GM18907 (cell line): ENCODE data around the gene FRYL.

ENCODE experiments used
- ATAC-seq: cut with Tn5 transposase; IDR thresholded peaks from one replicate; pipeline ENCODE4 v1.9.1; 2021; ENCODE audit warnings: mild to moderate bottlenecking, moderate library complexity; ENCODE audit not compliant: unreplicated experiment

The FRYL gene

GRCh38 chr4:48495941-48496340 lies 284.1 kb downstream of the FRYL start:
- no peak for ATAC-seq

GRCh38 chr4:48493452-48494100 lies 286.5 kb downstream of the FRYL start:
- no peak for ATAC-seq

- no peak for ATAC-seq
These were observed 288.4 kb downstream of the FRYL start for GRCh38 chr4:48491514-48492176.

DNA sequence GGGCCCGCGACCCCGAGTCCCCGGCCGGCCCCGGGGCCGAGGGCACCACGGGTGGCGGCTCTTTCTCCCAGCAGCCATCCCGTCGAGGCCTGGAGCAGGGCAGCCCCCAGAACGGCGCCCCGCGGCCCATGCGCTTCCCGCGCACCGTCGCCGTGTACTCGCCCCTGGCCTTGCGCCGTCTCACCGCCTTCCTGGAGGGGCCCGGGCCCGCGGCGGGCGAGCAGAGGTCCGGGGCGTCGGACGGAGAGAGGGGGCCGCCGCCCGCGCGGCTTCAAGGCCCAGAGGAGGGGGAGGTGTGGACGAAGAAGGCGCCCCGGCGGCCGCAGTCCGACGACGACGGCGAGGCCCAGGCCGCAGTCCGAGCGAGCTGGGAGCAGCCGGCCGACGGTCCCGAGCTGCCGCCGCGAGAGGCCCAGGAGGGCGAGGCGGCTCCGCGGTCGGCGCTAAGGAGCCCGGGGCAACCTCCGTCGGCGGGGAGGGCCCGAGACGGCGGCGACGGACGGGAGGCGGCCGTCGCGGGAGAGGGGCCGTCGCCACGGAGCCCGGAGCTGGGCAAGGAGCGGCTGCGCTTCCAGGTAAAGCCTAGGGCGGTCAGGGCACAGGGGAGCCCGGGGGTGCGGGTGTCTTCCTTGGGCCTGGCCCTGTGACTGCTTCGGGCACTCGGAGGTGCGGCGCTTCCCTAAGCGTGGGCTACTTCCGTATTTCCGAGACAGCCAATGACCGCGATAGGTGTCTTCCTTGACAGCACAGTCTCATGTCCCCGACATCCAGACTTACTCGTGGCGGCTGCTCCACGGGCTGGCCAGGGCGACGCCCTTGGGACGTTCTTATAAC lies 289.2 kb downstream of the FRYL start:
- no peak for ATAC-seq

- no peak for ATAC-seq
These were observed 289.9 kb downstream of the FRYL start, which contains the start of gene ZAR1 for GRCh38 chr4:48490012-48490679. Gene ZAR1, plus strand, starts transcription at chr4:48490252. Its CDS starts 40 bp downstream, at chr4:48490292.

DNA sequence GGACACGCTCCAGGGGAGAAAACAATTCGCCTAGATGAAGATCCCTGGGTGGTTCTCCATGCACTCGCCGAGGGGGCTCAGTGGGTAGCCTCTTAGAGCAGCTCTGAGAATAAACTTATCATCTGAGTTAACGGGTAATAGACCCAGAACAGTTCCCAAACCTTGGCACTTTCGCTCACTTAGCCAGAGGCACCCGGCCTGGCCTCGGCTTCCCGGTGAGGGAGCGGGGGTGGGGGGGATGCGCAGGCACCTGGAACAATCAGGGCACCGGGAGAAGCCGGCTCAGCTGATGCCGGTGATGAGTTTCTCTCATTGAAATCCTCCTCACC lies 290.4 kb downstream of the FRYL start:
- no peak for ATAC-seq

GRCh38 chr4:48484494-48485168 lies 295.4 kb downstream of the FRYL start:
- ATAC-seq: no peak

- no peak for ATAC-seq
These were observed 296.1 kb downstream of the FRYL start for GRCh38 chr4:48483777-48484493.

DNA sequence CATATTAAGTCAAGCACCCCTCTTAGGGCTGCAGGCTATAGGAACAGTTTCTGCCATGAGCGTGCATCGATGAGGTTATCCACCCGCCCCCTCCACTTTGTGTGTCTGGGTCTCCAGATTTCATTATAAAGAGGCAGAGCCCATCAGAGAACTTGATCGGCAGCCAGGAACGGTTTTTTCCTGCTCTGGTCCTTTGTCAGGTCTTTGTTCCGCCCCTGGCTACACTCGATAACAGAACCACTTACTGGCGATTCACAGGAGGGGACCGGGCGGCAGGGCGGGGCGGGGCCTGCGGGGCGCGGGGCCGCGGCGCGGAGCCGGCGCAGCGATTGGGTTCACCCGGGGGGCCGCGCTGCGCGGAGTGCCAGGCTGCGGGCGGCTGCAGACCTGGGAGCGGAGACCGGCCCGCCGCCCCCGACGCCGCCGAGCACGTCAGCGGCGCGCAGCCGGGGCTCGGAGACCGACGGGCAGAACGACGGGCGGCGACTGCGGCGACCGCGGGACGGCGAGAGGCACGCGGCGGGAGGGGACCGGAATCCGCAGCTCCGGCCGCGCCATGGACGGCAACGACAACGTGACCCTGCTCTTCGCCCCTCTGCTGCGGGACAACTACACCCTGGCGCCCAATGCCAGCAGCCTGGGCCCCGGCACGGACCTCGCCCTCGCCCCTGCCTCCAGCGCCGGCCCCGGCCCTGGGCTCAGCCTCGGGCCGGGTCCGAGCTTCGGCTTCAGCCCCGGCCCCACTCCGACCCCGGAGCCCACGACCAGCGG lies 296.9 kb downstream of the FRYL start, which contains the start of gene SLC10A4:
SLC10A4 (plus strand) TSS at position 338 of the 771 bp plus-strand sequence; CDS start at position 557, 219 bp downstream.
- no peak for ATAC-seq

- ATAC-seq: no peak
These were observed 298.5 kb downstream of the FRYL start for GRCh38 chr4:48481581-48481980.

GRCh38 chr4:48478273-48478672 lies 301.8 kb downstream of the FRYL start:
- ATAC-seq: no peak

- ATAC-seq: no peak
These were observed 304.3 kb downstream of the FRYL start for GRCh38 chr4:48475770-48476169.

- no peak for ATAC-seq
These were observed 307.3 kb downstream of the FRYL start for GRCh38 chr4:48472794-48473193.

DNA sequence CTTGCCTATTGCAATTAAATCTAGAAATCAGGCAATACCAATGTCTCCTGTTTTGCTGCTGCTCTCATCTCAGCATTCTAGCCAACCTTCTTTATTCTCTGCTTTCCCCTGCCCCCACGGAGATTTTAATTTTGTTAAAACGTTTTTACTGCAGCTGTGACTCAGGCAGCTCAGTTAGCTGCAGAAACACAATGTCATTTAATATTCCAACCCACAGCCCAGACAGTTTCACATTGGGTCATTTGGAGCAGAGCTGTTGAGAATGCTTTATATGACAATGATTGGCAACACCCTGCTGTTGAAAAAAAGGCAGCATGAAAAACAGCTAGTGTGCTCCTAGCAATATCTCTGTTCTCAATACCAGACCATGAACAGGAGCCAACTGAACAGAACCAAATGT lies 309.5 kb downstream of the FRYL start:
- ATAC-seq: no peak

DNA sequence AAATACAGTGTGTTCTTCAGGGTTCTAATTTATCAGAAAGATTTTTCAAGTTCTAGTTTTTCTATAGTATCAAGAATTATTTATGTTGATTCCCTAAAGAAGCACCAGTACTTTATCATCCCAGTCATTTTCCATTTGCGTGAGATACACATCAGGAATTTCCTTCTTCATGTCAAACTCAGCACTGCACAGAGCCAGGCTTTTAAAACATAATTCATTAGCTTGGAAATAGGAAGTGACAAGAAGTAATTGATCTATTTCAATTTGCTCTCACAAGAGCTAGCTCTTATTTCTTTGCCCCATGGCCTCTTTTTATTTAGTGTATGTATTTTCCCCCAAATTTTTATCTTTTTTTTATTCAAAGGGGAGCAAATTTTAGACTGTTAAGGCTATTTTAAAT lies 309.9 kb downstream of the FRYL start:
- ATAC-seq: no peak

DNA sequence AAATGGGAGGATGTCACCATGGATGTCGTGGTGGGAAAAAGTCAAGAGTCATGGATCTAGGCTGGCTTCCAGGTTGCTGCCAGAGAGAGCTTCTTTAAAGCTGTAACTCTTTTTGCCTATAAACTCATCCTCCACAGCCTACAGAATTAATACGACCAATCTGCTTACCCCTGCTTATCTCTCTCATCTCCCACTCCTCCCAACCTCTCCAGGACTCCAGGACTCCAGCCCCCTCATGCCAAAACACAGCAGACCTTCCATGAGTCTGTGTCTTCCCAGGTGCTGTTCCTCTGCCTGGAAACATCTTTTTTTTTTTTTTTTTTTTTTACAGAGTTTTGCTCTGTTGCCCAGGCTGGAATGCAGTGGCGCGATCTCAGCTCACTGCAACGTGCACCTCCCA lies 312.2 kb downstream of the FRYL start:
- no peak for ATAC-seq

- no peak for ATAC-seq
These were observed 312.6 kb downstream of the FRYL start for GRCh38 chr4:48467442-48467841.

DNA sequence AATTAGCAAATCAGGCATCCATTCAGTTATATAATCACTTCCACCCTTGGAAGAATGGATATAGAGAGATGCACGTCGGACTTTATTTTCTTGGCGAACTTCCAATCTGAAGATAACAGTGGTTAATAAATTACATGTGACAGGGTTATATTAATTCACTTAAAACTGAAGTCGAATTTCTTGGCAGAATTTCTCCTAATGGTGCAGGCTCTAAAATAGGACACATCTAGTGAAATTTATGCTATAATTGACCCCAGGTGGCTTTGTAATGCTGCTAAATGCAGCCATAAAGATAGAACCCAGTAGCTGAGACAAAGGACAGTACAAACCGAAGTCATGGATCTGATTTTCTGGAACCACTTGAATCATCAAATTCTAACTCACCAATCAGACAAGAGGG lies 317.7 kb downstream of the FRYL start:
- ATAC-seq: no peak

DNA sequence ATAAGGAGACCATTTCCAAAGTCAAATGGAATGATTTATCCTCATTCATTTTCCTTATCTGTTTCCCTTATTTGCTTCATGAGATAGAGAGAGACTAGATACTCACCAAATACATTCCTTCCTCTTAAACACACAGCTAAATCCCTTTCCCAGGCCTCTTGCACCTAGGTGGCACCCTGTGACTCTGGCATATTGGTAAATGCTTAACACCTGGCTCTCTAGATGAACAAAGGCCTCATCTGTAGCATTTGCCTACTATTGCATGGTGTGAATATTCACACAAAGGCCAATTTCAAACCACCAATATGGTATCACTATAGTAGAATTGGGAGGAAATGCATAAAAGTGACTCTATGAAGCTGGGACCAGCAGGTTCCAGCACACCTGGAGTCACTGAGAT lies 319.1 kb downstream of the FRYL start:
- ATAC-seq: no peak
